IPS-NIHi7 (cell line): ENCODE data around the gene C2CD5.
"Not testable (repeated sequence)": the region's sequence is repeated elsewhere in the genome, so short reads cannot be mapped to it uniquely, and the experiment has no call there.

Experiments used
- DNase-seq: peaks from one replicate; pipeline ENCODE4 v3.0.0; 2012; ENCODE audit warnings: mixed read lengths; ENCODE audit errors: extremely low spot score

C2CD5 gene

DNA sequence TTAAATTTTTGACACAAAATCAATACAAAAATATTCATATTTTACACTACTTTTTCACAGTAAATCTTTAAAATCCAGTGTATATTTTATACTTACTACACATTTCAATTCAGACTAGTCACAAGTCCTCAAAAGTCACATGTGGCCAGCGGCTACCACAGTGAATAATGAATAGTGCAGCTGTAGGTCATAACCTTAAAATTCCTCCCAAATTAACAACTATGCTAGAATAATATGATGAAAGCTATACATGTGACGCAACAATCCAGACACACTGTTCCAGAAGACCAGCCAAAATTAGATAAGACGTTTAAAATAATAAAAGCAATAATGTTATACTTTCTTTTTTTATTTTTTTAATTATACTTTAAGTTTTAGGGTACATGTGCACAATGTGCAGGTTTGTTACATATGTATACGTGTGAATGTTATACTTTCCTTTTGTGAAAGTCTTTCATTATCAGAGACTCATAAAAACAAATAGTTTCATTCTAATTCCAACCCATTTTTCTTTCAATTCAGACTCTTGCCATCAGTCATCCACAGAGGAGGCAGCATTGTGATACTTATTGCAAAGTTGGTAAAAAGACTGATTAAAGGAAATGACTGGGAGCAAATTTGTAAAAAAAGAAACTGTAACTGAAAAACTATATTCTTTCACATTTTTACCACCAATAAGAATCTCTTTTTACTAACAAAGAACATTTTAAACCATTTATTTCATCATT lies 67.0 kb downstream of the C2CD5 start:
- no peak for DNase-seq

DNA sequence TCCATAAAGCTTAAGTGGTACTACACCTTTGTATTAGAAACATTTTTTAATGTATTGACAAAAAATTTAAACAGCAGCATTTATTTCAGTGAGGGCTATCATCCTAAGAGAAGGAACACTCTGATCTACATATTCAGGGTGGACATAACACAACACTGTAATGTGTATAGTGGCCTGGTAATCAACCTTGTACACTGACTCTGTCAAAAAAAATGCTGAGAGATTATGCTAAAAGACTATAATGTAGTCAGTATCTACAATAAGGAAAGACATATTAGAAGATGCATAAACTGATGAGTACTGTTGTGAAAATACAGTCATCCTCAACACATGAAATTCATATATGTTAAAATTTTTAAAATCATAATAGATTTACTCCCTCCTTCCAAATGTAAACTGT lies 68.2 kb downstream of the C2CD5 start:
- no peak for DNase-seq

DNA sequence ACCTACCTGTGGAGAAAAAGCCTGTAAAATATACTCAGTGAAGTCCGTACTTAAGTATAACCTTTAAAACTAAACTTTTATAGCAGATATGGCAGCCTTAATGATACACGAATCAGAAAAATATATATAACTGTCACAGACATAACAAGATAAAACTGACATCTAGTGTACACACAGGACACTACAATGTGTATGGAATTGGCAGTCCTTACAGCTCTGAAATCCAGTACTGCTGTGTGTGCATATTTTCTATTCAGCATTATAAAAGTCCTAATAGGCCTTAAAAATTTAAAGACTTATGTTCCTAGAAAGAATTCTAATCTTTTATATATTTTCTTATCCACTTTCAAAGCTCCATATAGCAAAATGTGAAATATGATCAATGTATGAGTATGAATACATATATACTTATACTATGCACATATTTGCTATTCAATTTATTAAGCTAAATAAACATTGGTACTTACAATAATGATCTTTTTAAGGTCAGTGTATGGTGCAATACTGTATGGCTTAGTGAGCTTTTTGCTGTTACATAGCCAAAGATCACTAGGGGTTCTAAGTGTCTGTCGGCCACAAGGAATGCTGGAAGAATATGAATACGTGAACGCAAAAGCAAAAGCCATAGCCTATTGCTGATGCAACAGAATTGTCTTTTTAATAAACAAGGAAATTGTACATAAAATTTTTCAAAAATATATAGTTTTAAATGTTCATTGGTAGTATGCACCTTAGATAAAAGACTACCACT lies 69.2 kb downstream of the C2CD5 start:
- DNase-seq = no peak

DNA sequence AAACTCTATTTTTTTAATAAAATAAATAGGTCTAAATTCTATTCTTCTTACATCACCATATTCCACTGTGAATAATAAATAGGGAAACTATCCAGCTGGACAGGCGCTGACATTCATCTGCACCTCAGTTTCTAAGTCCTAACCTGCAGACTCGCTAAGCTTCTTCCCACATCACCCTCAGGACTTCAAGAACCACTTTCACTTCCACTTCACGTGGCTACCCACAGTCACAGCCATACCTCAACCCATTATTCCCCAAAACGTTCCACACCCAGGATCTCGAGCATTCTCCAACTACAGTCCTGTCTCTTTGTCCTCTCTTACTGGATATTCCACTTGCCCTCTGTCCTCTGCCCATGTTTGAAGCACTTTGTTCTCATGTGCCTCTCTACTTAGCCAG lies 71.1 kb downstream of the C2CD5 start:
- no peak for DNase-seq

GRCh38 chr12:22467190-22467589 lies 77.2 kb downstream of the C2CD5 start:
- DNase-seq = no peak

GRCh38 chr12:22463306-22463705 lies 81.0 kb downstream of the C2CD5 start:
- DNase-seq = no peak

DNA sequence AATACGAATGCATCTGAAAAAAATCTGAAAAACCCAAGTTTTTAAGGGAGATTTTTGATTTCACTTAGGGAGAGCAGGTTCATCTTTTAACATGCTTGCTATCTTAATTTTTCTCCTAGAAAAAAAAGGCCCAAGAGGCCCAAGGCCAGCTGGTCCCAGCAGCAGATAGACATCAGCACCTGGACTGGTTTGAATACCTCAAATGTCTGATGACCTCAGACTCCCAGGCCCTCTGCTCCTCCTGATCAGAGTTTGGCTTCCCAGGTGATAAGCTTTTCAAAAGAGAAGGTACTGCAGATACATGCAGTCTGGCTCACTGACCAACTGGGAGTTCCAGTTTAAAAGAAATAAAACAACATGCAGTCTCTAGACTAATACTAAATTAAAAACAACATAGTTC lies 82.6 kb downstream of the C2CD5 start:
- DNase-seq = no peak

GRCh38 chr12:22459838-22460490 lies 84.4 kb downstream of the C2CD5 start:
- peak; percentile 50 for DNase-seq

- DNase-seq = no peak
These were observed 85.9 kb downstream of the C2CD5 start for GRCh38 chr12:22458298-22458937.

DNA sequence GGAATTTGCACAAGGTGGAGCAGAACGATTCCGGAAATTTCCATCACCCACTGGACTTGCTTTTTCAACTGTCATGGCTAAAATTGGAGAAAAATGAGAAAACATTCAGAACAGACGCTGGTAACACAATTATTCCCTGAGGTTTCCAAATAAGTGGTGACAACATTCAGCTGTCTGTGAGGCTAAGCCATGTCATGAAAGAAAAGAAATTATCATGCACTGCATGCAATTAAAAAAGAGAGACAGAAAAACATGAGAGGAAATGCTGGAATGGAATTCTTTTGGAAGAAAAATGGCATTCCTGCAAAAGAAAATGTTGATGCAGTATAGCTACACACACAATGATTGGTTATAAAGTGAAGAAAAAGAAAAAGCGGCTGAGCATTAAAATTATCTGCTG lies 87.3 kb downstream of the C2CD5 start:
- DNase-seq = no peak

- no peak for DNase-seq
These were observed 90.8 kb downstream of the C2CD5 start for GRCh38 chr12:22453511-22453910.

DNA sequence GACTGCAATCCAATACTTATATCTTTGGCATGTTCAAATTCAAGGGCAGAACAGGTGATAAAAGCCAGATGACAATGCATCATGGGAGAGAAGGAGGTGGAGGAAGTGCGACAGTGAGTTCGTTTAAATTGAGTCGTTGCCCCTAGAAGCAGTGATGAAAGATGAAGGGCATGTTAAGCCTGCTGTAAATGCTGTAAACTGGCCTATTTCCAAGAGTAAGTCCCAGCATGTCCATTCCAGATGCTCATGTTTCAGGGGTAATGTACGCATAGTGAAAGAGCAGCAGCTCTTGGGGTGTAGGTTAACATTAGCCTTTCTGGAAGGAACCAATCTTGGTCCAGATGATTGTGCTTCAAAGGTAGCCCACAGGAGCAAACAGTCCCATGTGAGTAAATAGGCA lies 97.1 kb downstream of the C2CD5 start:
- DNase-seq = no peak

DNA sequence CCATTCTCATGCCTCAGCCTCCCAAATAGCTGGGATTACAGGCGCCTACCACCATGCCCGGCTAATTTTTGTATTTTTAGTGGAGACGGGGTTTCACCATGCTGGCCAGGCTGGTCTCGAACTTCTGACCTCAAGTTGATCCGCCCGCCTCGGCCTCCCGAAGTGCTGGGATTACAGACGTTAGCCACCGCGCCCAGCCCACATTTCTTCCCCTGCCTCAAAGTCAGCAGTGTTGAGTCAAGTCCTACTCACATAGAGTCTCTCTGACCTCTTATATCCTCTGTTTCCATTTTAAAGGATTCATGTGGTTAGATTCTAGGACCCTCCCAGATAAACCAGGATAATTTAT lies 100.1 kb downstream of the C2CD5 start:
- DNase-seq = not testable (repeated sequence)

- DNase-seq = peak; percentile 83
These were observed 100.7 kb downstream of the C2CD5 start for GRCh38 chr12:22443379-22444316.

DNA sequence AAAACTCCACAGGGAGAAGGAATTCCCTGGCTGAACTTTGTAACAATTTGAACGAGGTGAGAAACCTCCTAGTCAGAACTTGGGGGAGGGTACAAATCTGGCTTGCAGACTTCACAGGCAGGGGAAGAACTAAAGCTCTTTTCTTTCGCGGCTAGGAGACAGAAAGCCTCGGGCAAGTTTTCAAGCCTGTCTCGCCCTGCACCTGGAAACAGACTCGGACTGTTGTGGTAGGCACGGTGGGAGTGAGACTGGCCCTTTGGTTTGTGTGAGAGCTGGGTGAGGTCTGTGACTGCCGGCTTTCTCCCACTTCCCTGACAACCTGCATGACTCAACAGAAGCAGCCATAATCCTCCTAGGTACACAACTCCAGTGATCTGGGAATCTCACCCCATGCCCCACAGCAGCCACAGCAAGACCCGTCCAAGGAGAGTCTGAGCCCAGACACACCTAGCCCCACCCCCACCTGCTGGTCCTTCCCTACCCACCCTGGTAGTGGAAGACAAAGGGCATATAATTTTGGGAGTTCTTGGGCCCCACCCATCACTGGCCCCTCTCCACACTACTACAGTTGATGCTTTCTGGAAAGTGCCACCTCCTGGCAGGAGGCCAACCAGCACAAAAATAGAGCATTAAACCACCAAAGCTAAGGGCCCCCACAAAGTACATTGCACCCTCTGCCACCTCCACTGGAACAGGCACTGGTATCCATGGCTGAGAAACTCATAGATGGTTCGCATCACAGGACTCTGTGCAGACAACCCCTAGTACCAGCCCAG lies 107.1 kb downstream of the C2CD5 start:
- peak; percentile 13 for DNase-seq

- DNase-seq = no peak
These were observed 108.8 kb downstream of the C2CD5 start for GRCh38 chr12:22435583-22435982.

DNA sequence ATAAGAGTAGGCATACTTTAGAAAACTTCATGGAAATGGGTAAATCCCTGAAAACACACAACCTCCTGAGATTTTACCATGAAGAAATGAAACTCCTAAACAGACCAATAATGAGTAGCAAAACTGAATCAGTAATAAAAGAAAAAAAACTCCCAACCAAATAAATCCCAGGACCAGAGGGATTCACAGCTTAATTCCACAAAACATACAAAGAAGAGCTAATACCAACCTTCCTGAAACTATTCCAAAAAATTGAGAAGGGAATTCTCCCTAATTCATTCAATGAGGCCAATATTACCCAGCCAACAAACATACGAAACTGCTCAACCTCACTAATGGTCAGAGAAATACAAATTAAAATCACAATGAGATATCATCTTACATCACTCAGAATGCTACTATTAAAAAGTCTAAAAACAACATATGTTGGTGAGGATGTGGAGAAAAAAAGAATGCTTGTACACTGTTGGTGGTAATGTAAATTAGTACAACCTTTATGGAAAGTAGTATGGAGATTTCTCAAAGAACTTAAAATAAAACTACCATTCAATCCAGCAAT lies 112.6 kb downstream of the C2CD5 start:
- no peak for DNase-seq

- DNase-seq = no peak
These were observed 127.5 kb downstream of the C2CD5 start for GRCh38 chr12:22416801-22417200.

DNA sequence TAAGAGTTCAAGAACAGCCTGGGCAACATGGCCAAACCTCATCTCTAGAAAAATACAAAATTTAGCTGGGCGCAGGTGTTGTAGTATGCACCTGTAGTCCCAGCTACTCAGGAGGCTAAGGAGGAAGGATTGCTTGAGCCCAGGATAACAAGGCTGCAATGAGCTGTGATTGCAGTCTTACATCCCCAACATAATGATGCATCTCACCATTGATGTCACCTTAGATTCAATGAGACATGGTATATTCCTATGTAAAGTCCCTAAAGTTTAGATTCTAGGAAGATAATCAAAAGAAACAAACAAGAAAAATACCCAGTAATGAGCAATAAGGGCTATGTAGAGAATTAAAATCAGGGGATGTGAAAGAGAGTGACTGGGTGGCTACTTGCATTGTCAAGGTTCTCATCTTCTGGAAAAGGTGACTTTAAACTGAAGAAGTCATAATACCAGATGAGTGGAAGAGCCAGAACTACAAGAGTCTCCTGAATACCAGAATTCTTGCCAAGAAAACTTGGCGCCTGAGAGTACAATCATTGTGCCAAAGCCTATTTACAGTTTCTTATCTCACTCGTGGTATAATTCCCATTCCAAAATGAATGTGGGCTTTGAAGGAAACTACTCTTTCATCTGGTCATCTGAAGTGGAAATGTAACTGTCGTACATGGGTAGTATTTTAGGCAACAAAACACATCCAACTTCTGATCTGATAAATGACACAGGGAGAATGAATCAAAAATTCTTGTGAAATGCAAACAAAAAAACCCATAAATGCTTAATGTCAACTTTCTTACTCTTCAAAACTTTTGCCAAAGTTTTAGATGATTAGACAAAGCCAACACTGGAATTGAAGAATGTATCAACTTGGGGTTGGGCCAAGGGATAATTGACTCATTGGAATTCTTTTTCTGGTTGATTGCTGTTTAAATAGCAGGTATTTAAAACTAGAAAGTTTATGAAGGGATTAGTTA lies 128.7 kb downstream of the C2CD5 start:
- no peak for DNase-seq
